Measurements from ENCODE around the gene RASGRP2.

- TF ChIP-seq CTCF (IDR thresholded peaks at IDR 0.05): no peak
- TF ChIP-seq POLR2A (IDR thresholded peaks at IDR 0.05): no peak
Observed at GRCh38 chr11:64751580-64751979, 7.6 kb upstream of the RASGRP2 start.
